COR-L47 (cell line): ENCODE results near the gene PTPRE.
A peak's percentile ranks its signal among the peaks of the same experiment; 100 is the strongest.

Experiments used
- DNase-seq: peaks from one replicate; lab custom pipeline; 2025; lab: John Stamatoyannopoulos, UW

The PTPRE gene

DNA sequence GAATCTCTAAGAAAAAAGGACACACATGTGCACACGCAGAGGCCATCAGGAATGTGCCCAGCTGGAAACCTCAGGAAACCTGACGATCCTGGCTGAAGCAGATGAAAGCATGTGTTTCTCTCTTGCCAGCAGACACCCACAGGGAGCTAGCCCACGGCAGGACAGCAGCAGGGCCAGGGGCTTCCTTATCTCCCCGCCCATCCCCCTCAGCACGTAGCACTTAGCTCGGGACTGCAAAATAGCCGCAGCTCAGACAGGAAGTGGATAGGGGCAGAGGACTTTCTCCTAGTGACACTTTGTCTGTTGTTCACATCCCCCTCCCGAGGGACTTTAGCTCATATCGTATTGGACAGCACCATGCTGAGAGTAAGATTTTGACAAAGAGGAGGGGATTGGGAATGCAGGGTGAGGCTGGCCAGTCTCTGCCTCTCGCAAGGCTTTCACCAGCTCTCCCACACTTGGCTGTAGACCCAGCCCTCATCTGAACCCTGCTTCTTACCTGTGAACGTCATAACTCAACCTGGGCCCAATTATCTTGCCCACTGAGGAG is 155.5 kb downstream of the PTPRE start:
- DNase-seq, result no peak

DNA sequence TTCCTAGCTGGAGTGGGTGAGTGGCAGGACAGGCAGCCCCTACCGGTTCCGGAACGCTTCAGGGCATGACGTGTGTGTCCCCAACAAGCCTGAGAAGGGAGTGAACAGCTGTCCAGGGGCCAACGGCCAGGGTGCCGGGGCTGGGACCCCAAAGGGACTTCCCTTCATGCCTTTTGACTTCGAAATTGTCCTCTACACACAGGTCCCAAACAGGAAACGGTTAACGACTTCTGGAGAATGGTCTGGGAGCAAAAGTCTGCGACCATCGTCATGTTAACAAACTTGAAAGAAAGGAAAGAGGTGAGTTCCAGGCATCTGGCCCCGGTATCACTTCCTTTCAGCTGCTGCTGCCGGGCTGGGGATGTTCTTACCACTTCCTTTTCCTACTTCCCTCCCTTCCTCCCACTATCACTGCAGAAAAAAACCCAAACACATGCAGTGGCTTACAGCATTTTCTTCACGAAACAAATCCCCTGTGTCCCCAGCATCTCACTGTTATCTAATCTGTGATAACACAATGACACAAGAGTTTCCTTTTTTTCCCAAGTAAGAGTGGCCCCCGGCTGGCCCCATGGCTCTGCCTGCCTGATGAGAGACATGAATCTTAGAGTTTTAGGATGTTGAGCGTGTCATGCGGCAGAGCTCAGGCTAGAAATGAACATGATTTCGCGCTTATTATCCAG is 156.1 kb downstream of the PTPRE start:
- DNase-seq, result no peak

DNA sequence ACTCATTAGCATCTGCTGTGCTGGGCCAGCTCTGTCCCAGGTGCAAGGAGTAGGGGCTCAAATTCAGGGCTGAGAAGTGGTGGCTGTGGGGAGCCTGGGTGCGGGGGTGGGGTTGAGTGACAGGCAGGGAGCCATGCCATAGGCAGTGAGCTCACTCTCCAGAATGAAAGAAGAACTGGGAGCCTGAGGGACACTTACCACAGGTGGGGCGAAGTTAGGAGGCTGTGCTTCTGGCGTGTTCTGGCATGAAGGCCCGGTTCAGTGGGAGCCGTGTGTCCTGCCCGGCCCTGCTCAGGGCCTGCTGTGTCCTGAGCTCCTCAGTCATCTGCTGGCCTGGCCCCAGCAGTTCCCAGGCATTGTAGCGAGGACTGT is 156.8 kb downstream of the PTPRE start:
- DNase-seq, result no peak

DNA sequence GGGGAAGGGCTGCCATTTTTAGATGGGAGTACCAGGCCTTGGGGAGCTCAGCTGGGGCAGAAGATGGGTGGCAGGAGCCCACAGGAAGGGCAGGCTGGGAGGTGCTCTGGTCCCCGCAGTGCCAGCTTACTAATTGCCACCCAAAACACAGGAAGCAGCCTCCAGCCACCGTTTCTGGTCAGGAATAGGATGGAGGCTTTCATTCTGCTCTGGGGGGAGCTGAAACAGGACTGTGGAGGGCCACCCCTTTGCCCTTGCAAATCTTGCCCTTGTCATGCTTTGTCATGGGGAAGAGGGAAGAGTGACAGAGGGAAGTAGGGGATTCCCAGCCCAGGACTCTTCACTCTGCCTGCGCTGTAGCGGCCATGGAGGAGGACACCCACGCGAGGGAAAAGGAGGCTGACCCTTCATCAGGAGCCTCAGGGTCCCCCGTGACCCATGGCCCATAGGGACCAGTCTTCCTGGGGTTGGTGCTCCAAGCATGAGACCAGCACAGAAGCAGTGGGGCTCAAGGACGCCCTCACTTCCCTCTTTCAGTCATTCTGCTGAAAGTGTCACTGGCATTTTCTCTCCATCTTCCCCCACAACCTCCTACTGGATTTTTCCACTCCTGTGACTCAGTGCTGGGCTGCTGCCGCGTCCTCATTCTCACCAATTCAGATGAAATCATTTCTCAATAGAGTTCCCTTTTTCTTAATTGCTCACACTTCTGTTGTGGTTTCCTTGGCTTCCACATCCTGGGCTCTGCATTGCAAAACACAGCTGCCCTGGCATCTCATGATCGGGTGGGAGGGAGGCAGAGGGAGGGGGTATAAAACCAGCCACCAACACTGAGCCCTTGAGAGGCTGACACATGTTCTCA is 157.4 kb downstream of the PTPRE start:
- DNase-seq, result no peak

DNA sequence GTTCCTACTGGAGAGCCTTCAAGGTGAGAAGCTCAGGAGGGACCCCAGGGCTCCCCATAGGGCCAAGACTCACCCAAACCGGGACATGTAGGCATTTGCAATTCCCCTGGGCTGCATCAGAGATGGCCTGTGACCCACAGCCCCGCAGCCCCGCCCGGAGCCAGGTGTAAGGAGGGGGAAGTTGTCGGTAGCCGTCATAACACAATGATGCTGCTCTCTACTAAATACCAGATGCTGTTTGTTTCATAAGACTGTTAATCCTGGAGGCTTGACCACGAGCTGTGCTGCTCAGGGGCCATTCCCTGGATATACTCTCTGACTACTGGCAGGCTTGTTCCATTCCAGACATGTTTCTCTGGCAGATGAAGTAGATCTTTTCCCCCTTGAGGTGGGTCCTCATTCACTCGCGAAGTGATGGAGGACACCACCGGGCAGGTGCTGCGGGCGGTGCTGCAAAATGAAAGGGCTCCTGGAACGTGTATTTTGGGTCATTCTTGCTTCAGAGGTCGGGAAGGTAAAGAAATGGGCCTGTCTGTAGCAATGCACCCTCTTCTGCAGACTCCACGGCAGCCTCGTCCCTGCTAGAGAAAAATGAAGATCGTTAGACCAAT is 158.2 kb downstream of the PTPRE start:
- DNase-seq, result no peak

DNA sequence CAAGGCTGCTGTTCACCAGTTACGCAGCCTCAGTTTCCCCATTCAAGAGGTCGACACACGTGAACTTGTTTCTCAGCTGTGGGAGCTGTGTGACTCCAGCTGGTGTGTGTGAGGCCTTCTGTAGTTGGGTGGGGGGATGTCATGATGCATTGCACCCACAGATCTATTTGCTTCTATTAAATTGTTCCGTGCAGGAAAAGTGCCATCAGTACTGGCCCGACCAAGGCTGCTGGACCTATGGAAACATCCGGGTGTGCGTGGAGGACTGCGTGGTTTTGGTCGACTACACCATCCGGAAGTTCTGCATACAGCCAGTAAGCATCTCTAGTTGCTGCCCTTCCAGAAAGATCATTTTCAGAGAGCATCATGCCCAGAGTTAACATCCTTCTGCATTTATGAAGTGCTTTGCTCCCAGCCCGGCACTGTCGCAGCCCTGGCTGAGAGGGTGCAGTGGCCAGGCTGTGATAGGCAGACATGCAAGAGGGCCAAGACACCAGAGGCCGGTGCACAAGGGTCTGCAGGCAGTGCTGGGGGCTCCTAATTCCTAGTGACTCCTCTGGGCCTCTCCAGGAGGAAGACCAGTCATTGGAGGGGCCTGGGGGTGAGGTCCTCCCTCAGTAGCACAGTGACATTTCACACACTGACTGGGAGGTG is 159.1 kb downstream of the PTPRE start:
- DNase-seq, result no peak

DNA sequence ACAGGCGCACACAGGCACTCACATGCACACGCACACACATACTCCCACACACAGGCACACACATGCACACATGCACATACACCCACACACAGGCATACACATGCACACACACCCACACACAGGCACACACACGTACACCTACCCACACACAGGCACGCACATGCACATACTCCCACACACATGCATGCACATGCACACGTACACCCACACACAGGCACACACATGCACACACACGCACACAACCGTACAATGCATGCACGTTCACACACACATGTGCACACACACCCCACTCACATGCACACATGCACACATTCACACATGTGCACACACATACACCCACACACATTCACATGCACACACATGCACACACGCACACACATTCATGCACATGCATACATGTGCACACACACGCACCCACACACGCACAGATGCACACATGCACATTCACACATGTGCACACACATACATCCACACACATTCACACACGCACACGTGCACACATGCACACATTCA is 160.0 kb downstream of the PTPRE start:
- DNase-seq, result no peak

DNA sequence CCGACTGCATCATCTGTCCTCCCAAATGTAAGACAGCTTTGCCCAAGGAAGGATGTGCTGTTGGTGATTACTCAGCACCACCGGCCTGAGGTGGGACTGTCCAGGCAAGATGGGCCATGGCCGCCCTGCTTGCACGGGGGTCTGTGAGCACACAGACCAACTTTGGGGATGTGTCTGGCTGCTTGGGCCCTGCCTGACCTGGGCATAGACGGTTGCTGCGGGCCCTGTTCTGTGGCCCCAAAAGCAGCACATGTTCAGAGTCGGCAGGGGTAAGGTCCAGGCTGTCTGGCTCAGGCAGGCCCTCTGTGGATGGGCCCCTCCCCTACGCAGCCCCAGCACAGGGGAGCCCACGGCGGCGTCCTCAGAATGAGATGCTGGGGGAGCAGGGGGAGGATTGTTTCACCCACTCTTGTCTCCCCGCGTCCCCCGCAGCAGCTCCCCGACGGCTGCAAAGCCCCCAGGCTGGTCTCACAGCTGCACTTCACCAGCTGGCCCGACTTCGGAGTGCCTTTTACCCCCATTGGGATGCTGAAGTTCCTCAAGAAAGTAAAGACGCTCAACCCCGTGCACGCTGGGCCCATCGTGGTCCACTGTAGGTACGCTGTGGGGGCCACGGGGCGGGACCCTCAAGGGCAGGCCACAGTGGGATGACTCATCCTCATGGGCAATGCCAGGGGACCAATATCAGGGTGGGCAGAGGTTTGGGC is 160.9 kb downstream of the PTPRE start:
- no peak for DNase-seq

DNA sequence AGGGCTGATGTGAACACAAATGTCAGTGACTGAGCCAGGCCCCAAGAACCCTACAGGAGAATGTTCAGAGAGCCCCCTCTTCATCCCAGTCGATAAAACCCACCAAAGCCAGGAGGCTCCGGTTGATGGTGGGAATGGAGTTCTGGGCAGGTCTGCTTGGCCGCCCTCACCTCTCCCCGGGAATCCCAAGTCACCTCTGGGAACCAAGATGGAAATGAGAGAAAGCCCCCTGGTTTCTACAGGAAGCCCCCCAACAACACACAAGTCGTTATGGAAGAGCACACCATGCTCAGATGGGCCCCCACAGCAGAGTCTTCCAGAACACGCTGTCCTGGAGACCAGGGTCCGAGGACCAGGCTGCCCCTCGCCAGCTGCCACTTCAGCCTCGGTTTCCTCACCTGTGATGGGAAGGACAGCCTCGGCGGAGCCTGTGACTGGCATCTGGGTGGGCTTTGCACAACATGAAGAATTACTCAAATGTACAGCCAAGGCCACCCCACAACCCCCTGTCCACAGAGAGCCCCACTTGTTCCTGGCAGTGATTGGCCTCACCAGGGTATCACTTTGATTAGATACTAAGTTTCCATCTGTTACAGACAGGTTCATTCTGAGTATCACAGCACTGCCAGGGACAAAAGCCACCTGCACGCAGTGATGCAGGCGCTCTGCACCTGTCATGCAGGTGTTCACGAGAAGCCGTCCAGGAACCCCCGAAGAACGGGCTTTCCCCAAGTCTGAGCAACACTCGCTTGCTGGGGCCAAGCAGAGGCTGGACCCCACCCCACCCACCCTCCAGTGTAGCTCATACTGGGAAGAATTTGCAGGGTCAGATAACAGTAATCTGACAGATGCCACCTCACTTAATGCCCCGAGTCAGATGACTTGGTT is 161.7 kb downstream of the PTPRE start:
- DNase-seq, result no peak

DNA sequence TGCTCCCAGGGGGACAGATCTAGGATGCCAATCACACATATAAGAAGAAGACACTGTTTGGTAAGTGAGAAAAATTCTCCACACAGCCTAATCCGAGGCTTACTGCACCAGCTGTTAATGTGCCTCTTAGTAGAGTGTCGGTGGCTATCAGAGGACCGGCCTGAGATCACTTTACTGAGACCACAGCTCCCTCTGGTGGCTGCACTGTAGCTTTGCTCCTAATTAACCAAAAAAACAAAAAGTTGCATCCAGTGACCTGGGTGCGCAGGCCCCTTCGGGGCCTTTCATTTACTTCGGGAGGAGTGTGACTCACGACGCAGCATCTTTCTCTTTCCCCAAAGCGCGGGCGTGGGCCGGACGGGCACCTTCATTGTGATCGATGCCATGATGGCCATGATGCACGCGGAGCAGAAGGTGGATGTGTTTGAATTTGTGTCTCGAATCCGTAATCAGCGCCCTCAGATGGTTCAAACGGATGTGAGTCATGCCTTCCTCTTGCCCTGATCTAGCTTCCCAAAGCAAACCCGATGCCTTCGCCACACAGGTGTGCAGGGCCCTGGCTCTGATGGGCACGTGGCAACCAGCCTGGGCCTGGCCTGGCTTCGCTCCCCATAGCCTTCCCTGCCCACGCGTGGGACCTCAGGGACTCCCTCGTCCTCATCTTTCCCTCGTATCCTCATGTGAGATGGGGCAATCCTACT is 162.6 kb downstream of the PTPRE start:
- peak; percentile 39 for DNase-seq

DNA sequence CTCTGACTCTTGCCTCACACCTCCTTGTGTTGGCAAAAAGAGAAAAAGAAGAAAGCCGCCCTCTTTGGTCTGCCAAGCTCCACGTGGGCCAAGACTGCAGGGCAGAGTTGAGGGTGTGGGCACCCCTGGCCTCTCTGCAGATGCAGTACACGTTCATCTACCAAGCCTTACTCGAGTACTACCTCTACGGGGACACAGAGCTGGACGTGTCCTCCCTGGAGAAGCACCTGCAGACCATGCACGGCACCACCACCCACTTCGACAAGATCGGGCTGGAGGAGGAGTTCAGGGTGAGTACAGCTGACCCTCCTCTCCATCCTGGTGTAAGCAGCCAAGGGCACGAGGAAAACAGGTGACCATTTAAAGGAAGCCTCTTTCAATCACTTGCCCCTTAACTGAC is 163.3 kb downstream of the PTPRE start:
- no peak for DNase-seq

DNA sequence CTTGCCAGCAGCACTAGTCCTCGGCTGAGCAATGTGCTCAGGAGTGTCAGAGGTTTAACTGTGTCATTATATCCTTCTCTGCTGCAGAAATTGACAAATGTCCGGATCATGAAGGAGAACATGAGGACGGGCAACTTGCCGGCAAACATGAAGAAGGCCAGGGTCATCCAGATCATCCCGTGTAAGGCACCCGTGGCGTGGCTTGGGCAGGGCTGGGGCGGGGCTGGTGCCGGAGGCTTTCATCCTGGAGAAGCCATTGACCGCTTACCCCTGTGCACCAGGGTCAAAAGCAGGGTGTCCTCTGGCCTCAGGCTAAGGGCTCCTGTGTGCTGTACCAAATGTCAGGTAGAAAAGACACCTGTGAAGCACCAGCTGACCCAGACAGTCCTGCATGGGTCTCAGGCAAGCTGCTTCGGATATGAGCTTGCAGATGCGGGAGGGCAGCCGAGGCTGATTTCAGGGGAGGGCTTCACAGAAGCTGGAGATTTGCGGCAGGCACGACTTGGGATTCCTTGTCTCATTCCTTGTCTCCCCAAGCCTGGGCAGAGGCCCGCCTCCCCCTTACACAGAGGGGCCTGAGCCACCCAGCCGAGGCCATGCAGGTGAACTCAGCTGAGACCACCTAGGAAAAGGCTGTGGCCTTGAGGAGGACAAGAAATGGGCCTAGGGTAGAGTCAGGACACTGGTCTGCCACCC is 164.0 kb downstream of the PTPRE start:
- DNase-seq, result no peak

DNA sequence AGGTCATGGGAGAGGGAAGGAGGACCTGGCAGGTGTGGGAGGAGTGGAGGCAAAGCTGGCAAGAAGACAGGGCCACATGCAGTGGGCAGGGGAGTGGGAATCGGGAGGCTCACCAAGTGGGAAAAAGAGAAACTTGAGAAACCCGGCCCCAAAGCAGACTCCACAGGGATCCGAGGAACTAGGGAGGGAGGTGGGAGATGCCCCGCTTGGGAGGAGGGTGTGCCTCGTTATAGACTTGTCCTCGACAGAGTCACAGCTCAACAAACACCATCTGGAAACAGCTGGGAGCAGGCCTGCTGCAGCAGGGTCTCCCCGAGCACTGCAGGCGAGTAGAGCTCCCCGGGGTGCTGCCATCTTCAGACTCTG is 164.5 kb downstream of the PTPRE start:
- no peak for DNase-seq

DNA sequence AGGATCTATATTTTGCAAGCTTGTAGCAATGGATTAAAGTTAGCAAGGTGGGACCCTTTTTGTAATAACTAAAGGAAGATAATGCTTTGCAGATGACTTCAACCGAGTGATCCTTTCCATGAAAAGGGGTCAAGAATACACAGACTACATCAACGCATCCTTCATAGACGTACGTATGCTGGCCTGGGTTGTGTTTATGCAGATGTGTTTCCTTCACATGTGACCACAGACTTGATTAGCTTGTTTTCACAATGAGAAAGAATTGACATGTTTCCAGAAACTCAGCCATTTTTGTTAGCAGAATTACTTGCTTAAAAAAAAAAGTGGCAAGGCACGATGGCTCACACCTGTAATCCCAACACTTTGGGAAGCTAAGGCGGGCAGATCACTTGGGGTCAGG is 165.1 kb downstream of the PTPRE start:
- DNase-seq, result no peak

DNA sequence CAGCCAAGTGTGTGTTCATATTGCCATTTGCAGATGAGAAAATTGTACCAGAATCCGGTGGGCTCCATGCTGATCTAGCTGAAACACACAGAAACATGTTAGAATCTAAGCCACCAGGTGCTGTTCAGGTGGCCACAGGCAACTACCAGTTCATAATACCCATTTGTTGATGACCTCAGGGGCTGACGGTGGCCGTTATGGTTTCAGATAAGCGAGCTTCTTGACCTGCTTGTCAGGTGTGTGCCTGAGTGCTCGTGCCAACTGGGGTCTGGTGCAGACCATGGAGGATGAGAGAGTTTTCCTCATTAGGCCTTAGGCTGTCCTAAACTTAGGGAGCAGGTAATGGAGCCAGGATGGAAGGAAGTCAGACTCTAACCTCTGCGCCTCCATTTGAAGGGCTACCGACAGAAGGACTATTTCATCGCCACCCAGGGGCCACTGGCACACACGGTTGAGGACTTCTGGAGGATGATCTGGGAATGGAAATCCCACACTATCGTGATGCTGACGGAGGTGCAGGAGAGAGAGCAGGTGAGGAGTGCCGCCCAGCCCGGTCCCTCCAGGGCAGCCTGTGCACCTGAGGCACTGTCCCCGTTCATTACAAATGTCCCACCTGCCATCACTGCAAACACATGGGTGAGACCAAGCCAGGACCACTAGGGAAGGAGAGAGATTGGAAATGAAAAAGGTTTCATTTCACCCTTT is 166.2 kb downstream of the PTPRE start:
- DNase-seq, result no peak

DNA sequence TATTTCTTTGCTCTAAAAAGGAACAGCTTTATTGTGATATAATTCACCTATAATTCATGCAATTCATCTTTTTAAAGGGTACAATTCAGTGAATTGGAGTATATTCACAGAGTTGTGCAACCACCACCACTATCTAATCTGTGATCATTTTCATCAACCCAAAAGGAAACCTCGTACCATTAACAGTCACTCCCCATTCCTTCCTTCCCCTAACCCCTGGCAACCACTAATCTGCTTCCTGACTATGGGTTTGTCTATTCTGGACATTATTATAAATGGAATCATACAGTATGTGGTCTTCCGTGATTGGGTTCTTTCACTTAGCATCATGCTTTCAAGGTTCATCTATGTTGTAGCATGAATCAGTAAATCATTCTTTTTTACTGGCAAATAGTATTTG is 167.0 kb downstream of the PTPRE start:
- no peak for DNase-seq

DNA sequence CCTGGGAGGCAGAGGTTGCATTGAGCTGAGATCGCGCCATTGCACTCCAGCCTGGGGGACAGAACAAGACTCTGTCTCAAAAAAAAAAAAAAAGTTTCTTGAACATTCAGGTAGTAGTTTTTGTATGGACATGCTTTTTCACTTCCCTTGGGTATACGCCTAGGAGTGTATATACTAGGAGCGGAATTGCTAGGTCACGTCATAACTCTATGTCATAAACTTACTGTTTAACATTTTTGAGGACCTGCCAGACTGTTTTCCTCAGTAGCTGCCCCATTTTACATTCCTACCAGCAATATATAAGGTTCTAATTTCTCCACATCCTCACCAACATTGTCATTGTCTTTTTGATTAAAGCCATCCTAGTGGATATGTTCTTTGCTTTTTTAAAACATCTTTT is 167.7 kb downstream of the PTPRE start:
- no peak for DNase-seq

DNA sequence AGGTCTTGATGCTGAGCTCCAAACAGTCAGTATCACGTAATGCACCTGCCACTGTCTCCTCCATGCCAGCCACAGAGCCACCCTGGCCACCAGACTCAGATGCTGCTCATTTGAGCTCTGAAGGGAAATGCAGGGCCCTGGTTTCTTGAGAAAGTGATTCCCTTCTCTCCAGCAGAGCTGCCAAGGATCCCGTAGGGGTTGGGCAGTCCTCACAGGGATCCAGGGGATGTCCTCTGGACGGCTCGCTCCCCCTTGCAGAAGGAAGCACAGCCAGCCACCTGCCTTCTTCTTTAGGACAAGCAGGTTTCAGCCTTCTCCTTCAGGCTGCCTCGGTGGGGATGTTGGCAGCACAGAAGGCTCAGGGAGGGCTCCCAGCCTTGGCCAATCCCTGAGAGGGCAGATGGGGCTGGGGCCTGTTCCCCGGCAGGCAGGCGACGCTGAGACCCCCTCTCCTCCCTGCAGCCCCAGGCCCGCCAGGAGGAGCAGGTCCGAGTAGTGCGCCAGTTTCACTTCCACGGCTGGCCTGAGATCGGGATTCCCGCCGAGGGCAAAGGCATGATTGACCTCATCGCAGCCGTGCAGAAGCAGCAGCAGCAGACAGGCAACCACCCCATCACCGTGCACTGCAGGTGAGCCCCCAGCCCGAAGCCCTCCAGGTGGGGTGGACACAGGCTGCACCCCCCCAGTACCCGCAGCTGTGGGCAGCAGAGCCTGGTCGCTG is 170.4 kb downstream of the PTPRE start:
- DNase-seq, result no peak
